ENCODE data around the gene PPARA. TPM values are rescaled to one million over a fixed set of nuclear protein-coding genes. Genes with fewer than 3 reads are reported as not detected.
A peak's percentile ranks its signal among the peaks of the same experiment; 100 is the strongest.

The PPARA gene
- total RNA-seq, 6 donors from 2014 or later = 10.2 to 27.0 (median 20.9) TPM

DNA sequence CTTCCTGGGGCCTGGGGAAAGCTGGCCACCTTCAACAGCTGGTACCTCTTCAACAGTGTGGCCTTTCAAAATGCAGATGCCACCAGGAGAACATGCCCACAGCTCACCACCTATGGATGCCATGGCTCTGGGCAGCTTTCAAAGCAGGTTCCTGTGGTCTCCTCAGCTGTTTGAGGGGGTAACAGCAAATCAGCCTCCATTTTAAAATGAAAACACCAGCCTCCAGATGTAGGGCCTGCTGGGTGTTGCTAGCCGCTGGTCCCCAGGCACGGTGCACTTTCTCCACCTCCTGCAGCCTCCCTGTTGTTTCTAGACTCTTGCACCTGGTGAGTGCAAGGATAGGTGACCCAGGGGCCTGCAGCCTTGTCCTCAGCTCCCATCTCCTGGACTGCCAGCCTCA, 89.7 kb downstream of the PPARA start:
- no peak overlapping the region for H3K27ac ChIP-seq
- H3K36me3 ChIP-seq = peaks cover 8 to 53% (median 24%) of the 10 kb centered on the region in 4 donors
- no peak overlapping the region for H3K4me3 ChIP-seq
- no peaks in the 10 kb centered on the region for H3K9me3 ChIP-seq
- ATAC-seq (ENCODE audit: low FRiP score in 2 of 2) (no peak), DNase-seq (no peak)
- no peaks in the 10 kb centered on the region for H3K27me3 ChIP-seq
- 82 to 94% methylated on average over 2 of the region's 2 CpGs for WGBS, 2 donors
- TF ChIP-seq POLR2AphosphoS5 (IDR thresholded peaks at IDR 0.05) (no peak), POLR2A (IDR thresholded peaks at IDR 0.05) (no peak), EP300 (IDR thresholded peaks at IDR 0.05) (no peak)
- TF ChIP-seq, protein P1, sequence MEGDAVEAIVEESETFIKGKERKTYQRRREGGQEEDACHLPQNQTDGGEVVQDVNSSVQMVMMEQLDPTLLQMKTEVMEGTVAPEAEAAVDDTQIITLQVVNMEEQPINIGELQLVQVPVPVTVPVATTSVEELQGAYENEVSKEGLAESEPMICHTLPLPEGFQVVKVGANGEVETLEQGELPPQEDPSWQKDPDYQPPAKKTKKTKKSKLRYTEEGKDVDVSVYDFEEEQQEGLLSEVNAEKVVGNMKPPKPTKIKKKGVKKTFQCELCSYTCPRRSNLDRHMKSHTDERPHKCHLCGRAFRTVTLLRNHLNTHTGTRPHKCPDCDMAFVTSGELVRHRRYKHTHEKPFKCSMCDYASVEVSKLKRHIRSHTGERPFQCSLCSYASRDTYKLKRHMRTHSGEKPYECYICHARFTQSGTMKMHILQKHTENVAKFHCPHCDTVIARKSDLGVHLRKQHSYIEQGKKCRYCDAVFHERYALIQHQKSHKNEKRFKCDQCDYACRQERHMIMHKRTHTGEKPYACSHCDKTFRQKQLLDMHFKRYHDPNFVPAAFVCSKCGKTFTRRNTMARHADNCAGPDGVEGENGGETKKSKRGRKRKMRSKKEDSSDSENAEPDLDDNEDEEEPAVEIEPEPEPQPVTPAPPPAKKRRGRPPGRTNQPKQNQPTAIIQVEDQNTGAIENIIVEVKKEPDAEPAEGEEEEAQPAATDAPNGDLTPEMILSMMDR (IDR thresholded peaks at IDR 0.05) = no peak
- no peaks in the 10 kb centered on the region for H3K4me1 ChIP-seq

DNA sequence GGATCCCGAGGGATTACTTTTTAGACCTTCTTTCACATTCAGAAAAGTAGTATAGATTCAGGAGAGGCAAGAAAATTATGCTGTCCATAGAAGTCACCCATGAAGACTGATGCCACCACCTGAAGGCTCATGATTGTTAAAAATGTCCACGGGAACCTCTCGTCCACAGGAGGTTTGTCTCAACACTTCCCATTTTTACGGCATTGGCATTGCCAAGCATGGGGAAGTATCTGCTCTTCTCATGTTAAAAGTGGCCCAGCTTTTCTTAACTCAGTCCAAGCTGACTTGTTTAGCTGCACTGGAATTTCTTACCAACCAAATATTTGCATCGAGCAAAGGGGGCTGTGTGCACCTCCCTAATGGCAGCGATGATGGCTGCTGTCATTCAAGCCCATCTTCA, 90.2 kb downstream of the PPARA start:
- DNase-seq = no peak
- H3K36me3 ChIP-seq = peaks cover 8 to 49% (median 22%) of the 10 kb centered on the region in 4 donors

DNA sequence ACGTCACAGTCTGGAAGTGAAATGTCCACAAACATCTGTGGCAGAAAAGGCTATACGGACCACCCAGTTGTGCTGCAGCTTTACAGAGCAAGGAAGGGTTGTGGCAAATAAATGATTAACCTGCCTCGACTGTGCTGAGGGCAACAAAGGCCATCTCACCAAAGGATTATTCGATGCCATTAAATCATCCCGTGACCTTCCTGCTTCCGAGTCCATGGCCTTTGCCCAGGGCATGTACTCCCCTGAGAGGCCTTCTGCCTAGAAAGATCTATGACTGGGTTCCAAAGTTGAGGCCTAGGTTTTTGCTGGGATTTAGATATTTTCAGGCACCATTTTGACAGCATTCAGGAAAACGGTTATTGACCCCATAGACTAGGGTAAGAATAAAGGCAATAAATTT, 90.6 kb downstream of the PPARA start:
- TF ChIP-seq POLR2AphosphoS5 (IDR thresholded peaks at IDR 0.05) (no peak), POLR2A (IDR thresholded peaks at IDR 0.05) (no peak), EP300 (IDR thresholded peaks at IDR 0.05) (no peak)
- TF ChIP-seq, protein P1 (IDR thresholded peaks at IDR 0.05) = no peak
- H3K4me1 ChIP-seq = peaks cover 0 to 4% (median 0%) of the 10 kb centered on the region in 4 donors
- ATAC-seq (ENCODE audit: low FRiP score in 2 of 2) = no peak
- no peaks in the 10 kb centered on the region for H3K9me3 ChIP-seq
- no peak for DNase-seq
- WGBS, 2 donors = 83 to 89% methylated on average over 7 of the region's 7 CpGs
- no peak overlapping the region for H3K27ac ChIP-seq
- peaks cover 5 to 48% (median 19%) of the 10 kb centered on the region in 4 donors for H3K36me3 ChIP-seq
- no peaks in the 10 kb centered on the region for H3K27me3 ChIP-seq
- no peak overlapping the region for H3K4me3 ChIP-seq

More for the DNA sequence above, 90.2 kb downstream of the PPARA start:
- H3K4me3 ChIP-seq = no peak overlapping the region
- no peaks in the 10 kb centered on the region for H3K27me3 ChIP-seq
- ATAC-seq (ENCODE audit: low FRiP score in 2 of 2) = no peak
- H3K9me3 ChIP-seq = no peaks in the 10 kb centered on the region
- H3K4me1 ChIP-seq = peaks cover 0 to 3% (median 0%) of the 10 kb centered on the region in 4 donors
- 79 to 90% methylated on average over 6 of the region's 6 CpGs for WGBS, 2 donors
- TF ChIP-seq POLR2A (IDR thresholded peaks at IDR 0.05) (no peak), EP300 (IDR thresholded peaks at IDR 0.05) (no peak), POLR2AphosphoS5 (IDR thresholded peaks at IDR 0.05) (no peak)
- TF ChIP-seq, protein P1 (IDR thresholded peaks at IDR 0.05) = no peak
- H3K27ac ChIP-seq = no peak overlapping the region

DNA sequence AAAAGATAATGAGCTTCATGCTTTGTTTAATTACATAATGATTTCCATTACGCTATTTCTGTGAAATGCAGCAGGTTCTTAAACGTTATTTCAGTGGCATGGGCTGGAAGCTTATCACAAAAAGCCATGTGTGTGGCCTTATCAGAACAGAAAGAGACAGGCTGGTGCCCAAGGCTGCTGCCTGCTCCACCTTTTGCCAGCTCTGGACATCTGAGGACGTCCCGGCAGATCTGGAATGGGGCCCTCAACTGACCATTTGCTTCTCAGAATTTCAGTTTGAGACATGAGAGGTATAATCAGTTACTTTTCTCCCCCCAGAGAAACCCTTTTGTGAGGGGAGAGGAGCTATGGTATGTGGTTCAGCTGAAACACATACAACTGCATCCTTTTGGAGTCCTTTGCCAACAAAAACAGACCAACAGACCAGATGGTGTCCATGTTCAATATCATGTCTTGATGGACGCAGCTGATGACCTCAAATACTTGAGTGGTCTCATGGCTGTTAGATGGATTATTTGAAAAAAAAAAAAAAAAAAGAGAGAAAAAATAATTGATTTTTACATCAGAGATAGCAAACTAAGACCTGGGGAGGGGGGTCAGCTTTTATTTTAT, 91.2 kb downstream of the PPARA start:
- Histone ChIP-seq H3K36me3 (peaks cover 5 to 45% (median 16%) of the 10 kb centered on the region in 4 donors), H3K27me3 (no peaks in the 10 kb centered on the region), H3K9me3 (no peaks in the 10 kb centered on the region), H3K4me1 (peaks cover 0 to 4% (median 0%) of the 10 kb centered on the region in 4 donors), H3K4me3 (no peak overlapping the region), H3K27ac (no peak overlapping the region)
- DNase-seq = no peak
- WGBS, 2 donors = 73 to 86% methylated on average over 5 of the region's 5 CpGs
- no peak for ATAC-seq (ENCODE audit: low FRiP score in 2 of 2)
- no peak for TF ChIP-seq POLR2AphosphoS5 (IDR thresholded peaks at IDR 0.05)

DNA sequence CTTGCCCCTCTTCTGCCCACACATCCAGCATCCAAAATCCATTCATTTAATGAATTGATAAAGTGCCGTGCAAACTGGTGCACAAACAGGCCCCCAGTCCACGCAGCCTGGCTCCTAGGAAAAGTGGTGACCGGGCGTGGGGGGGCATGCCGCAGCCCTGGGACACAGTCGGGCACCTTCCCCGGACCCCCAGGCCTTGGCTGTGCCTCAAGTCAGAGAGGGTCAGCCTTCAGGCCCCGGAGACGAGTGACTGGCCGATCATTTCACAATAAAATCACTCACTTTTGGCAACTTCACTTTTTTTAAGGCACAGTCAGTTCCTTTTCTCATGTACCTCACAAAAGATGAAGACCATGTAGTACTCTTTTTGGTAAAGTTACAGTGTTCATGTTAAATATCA, 91.8 kb downstream of the PPARA start:
- H3K27ac ChIP-seq = no peak overlapping the region

More for the DNA sequence above, 91.8 kb downstream of the PPARA start:
- no peak for ATAC-seq (ENCODE audit: low FRiP score in 2 of 2)
- H3K4me3 ChIP-seq = no peak overlapping the region
- TF ChIP-seq, protein P1 (IDR thresholded peaks at IDR 0.05) = no peak
- TF ChIP-seq EP300 (IDR thresholded peaks at IDR 0.05) = no peak
- no peak for TF ChIP-seq POLR2AphosphoS5 (IDR thresholded peaks at IDR 0.05)
- no peak for TF ChIP-seq POLR2A (IDR thresholded peaks at IDR 0.05)
- H3K27me3 ChIP-seq = no peaks in the 10 kb centered on the region
- DNase-seq = peak in 1 of 2 donors; percentile 56
- WGBS, 2 donors = 89 to 94% methylated on average over 10 of the region's 10 CpGs
- H3K36me3 ChIP-seq = peaks cover 5 to 43% (median 14%) of the 10 kb centered on the region in 4 donors
- no peaks in the 10 kb centered on the region for H3K9me3 ChIP-seq
- H3K4me1 ChIP-seq = peaks cover 0 to 4% (median 0%) of the 10 kb centered on the region in 4 donors

All from upper lobe of left lung (tissue), 6 donors.